Progenitor cell of endocrine pancreas (in vitro differentiated cells): Measurements from ENCODE around the gene MACROD1. TPM values are rescaled to one million over a fixed set of nuclear protein-coding genes. Genes with fewer than 3 reads are reported as not detected.
A peak's percentile ranks its signal among the peaks of the same experiment; 100 is the strongest.
"Not testable (repeated sequence)": the region's sequence is repeated elsewhere in the genome, so short reads cannot be mapped to it uniquely, and the experiment has no call there.

ENCODE experiments used
- DNase-seq: peaks from one replicate; pipeline ENCODE4 v3.0.0; 2021; ENCODE audit warnings: low spot score; ENCODE audit not compliant: unreplicated experiment
- H3K27ac Mint-ChIP-seq: 2 replicates; pipeline ENCODE4 v1.8.0; 2021; ENCODE audit warnings: mild to moderate bottlenecking, moderate library complexity, mixed read lengths
- H3K27me3 Mint-ChIP-seq: 2 replicates; pipeline ENCODE4 v1.8.0; 2021; ENCODE audit warnings: mixed read lengths
- H3K36me3 Mint-ChIP-seq: 2 replicates; pipeline ENCODE4 v1.8.0; 2022; ENCODE audit warnings: mixed read lengths; ENCODE audit not compliant: insufficient read depth
- H3K4me1 Mint-ChIP-seq: 2 replicates; pipeline ENCODE4 v1.8.0; 2021; ENCODE audit warnings: low read depth, mixed read lengths
- H3K4me3 Mint-ChIP-seq: 2 replicates; pipeline ENCODE4 v1.8.0; 2021; ENCODE audit warnings: low read depth, mild to moderate bottlenecking, moderate library complexity, mixed read lengths
- H3K9me3 Mint-ChIP-seq: 2 replicates; pipeline ENCODE4 v1.8.0; 2021; ENCODE audit warnings: low read depth, mixed read lengths
- total RNA-seq: library from RNA; stranded (reverse); gene quantifications from 2 replicates; pipeline ENCODE4 v1.2.1, GENCODE V29; 2021
- TF ChIP-seq, protein P1 (sequence below): fragments of 200-600 bp; sonication (generic); IDR thresholded peaks from one replicate; pipeline ENCODE4 v1.5.0; 2021; ENCODE audit warnings: antibody characterized with exemption, mild to moderate bottlenecking; ENCODE audit not compliant: unreplicated experiment

The MACROD1 gene
- total RNA-seq, 1 donor from 2014 or later = 28.0 TPM

DNA sequence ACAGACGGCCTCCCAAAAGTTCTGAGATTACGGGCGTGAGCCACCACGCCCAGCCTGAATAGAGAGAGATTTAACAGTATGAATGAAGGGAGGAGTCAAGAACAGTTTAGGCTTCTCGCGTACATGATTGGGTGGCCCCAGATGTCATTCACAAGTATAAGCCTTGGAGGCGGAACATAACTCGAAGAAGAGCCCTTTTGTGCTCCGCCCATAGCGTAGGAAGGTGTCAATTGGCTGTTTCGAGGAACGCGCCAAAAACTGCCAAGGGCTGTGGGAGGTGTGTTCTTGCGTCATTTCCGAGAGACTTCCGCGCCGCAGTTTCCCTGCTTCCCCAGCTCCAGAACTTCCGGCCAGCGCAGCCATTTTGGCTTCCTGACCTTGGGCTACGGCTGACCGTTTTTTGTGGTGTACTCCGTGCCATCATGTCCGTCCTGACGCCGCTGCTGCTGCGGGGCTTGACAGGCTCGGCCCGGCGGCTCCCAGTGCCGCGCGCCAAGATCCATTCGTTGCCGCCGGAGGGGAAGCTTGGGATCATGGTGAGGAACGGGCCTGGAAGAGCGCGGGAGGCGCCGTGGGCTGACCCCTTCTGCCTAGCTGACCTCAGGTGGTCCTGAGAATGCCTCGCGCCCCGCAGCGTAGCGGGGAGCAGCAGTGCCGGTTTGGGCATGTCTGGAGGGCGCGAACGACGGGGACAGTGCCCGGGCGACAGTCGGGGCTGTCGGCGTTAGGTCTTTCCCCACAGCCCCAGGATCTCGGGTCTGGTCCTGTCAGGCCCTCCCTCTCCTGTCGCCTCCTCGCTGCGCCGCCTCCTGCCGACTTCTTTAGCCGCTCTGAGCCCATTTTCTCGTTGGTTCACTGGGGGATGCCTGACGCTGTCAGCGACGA, 191.4 kb downstream of the MACROD1 start, which contains the start of gene COX8A:
Gene COX8A, plus strand, starts transcription at position 362 of the 885 bp plus-strand sequence. Its CDS starts 61 bp downstream, at position 423.
- peaks cover 15% of the 10 kb centered on the region for H3K4me1 Mint-ChIP-seq
- TF ChIP-seq, protein P1, sequence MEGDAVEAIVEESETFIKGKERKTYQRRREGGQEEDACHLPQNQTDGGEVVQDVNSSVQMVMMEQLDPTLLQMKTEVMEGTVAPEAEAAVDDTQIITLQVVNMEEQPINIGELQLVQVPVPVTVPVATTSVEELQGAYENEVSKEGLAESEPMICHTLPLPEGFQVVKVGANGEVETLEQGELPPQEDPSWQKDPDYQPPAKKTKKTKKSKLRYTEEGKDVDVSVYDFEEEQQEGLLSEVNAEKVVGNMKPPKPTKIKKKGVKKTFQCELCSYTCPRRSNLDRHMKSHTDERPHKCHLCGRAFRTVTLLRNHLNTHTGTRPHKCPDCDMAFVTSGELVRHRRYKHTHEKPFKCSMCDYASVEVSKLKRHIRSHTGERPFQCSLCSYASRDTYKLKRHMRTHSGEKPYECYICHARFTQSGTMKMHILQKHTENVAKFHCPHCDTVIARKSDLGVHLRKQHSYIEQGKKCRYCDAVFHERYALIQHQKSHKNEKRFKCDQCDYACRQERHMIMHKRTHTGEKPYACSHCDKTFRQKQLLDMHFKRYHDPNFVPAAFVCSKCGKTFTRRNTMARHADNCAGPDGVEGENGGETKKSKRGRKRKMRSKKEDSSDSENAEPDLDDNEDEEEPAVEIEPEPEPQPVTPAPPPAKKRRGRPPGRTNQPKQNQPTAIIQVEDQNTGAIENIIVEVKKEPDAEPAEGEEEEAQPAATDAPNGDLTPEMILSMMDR = peak; percentile 23
- peaks cover 4% of the 10 kb centered on the region for H3K27me3 Mint-ChIP-seq
- no peaks in the 10 kb centered on the region for H3K9me3 Mint-ChIP-seq
- peak; percentile 85 for DNase-seq
- H3K36me3 Mint-ChIP-seq = peaks cover 1% of the 10 kb centered on the region
- peak within 1 kb of the TSS; percentile 100 for H3K27ac Mint-ChIP-seq
- peak within 1 kb of the TSS; percentile 100 for H3K4me3 Mint-ChIP-seq

DNA sequence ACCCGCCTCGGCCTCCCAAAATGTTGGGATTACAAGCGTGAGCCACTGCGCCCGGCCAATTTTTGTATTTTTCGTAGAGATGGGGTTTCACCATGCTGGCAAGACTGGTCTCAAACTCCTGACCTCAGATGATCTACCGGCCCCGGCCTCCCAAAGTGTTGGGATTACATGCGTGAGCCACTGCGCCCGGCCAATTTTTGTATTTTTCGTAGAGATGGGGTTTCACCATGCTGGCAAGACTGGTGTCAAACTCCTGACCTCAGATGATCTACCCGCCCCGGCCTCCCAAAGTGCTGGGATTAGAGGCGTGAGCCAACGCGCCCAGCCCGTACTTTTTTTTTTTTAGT, 192.0 kb downstream of the MACROD1 start:
- not testable (repeated sequence) for H3K9me3 Mint-ChIP-seq, DNase-seq, H3K27me3 Mint-ChIP-seq, H3K36me3 Mint-ChIP-seq
- Mint-ChIP-seq H3K4me3 (peak overlapping the region; percentile 100), H3K4me1 (peaks cover 15% of the 10 kb centered on the region), H3K27ac (peak overlapping the region; percentile 100)

DNA sequence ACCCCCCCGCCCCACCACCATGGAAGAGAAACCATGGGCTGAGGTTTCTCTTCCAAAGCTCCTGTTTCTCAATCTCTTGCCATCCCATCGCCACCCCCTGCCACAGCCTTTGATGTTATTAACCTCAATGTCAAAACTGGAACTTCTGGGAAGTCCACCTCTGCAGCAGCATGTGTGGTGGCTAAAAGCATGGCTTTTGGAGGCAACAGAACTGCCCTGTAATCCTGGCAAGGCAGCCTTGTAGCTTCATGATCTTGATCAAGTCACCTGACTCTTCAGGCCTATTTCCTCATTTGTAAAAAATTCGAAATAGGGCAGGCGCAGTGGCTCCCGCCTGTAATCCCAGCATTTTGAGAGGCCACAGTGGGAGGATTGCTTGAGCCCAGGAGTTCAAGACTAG, 195.0 kb downstream of the MACROD1 start:
- Mint-ChIP-seq H3K27me3 (peaks cover 9% of the 10 kb centered on the region), H3K27ac (no peak overlapping the region), H3K36me3 (peaks cover 1% of the 10 kb centered on the region), H3K9me3 (no peaks in the 10 kb centered on the region), H3K4me3 (no peak overlapping the region), H3K4me1 (peaks cover 8% of the 10 kb centered on the region)
- DNase-seq = no peak
- TF ChIP-seq, protein P1 = no peak

DNA sequence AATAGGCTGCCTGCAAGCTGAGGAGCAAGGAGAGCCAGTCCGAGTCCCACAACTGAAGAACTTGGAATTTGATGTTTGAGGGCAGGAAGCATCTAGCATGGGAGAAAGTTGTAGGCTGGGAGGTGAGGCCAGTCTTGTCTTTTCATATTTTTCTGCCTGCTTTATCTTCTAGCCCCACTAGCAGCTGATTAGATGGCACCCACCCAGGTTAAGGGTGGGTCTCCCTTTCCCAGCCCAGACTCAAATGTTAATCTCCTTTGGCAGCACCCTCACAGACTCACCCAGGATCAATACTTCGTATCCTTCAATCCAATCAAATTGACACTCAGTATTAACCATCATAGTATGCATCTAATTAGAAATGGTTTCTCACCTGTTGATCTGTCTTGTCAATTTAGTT, 196.5 kb downstream of the MACROD1 start:
- peaks cover 9% of the 10 kb centered on the region for H3K27me3 Mint-ChIP-seq
- peak overlapping the region; percentile 21 for H3K27ac Mint-ChIP-seq
- H3K4me3 Mint-ChIP-seq = no peak overlapping the region
- TF ChIP-seq, protein P1 = no peak
- H3K4me1 Mint-ChIP-seq = peaks cover 3% of the 10 kb centered on the region
- peaks cover under 1% of the 10 kb centered on the region for H3K36me3 Mint-ChIP-seq
- no peaks in the 10 kb centered on the region for H3K9me3 Mint-ChIP-seq
- DNase-seq = no peak

DNA sequence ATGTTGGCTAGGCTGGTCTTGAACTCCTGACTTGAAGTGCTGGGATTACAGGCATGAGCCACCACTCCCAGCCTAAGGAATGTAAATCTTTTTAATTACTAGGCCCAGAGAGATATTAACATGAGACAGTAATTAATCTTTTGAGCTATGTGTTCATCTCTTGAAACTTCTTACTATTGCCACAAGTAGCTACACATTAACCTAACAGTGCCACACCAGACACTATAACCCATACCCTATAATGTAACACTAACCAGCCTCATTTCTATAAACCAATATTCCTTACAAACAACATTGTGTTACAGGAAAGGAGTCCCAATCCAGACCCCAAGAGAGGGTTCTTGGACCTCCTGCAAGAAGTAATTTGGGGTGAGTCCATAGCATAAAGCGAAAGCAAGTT, 199.5 kb downstream of the MACROD1 start:
- peaks cover 5% of the 10 kb centered on the region for H3K4me1 Mint-ChIP-seq
- peaks cover 9% of the 10 kb centered on the region for H3K27me3 Mint-ChIP-seq
- no peaks in the 10 kb centered on the region for H3K9me3 Mint-ChIP-seq
- DNase-seq = no peak
- TF ChIP-seq, protein P1 = no peak
- no peak overlapping the region for H3K4me3 Mint-ChIP-seq
- H3K27ac Mint-ChIP-seq = no peak overlapping the region
- no peaks in the 10 kb centered on the region for H3K36me3 Mint-ChIP-seq

DNA sequence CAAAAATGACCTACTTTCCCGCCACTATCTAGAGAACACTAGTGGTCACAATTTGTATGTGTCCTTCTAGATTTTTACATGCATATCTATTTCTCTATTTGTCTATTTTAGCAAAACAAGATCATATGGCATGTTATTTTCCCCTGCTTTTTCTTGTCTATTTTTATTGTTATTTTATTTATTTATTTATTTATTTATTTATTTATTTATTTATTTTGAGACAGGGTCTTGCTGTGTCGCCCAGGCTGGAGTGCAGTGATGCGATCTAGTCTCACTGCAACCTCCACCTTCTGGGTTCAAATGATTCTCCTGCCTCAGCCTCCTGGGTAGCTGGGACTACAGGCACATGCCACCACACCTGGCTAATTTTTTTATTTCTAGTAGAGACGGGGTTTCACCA, 202.0 kb downstream of the MACROD1 start:
- not testable (repeated sequence) for H3K36me3 Mint-ChIP-seq, H3K4me1 Mint-ChIP-seq, DNase-seq, H3K27ac Mint-ChIP-seq, H3K4me3 Mint-ChIP-seq, H3K27me3 Mint-ChIP-seq, H3K9me3 Mint-ChIP-seq
